ENCODE results near the gene C10orf88.

DNA sequence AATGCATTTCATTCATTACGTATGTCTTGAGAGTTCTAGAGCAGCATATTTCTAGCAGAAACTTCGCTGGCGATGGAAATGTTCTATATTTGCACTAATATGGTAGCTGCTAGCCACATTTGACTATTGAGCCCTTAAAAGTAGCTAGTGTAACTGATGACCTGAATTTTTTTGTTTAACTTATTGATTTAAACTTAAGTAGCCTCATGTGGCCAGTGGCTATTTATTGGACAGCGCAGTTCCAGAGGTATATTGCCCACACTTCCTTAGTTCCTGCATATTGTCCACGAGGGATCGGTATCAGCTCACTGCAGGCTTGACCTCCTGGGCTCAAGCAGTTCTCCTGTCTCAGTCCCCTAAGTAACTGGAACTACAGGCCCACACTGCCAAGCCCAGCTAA, 29.9 kb upstream of the C10orf88 start:
- TF ChIP-seq, protein P1, sequence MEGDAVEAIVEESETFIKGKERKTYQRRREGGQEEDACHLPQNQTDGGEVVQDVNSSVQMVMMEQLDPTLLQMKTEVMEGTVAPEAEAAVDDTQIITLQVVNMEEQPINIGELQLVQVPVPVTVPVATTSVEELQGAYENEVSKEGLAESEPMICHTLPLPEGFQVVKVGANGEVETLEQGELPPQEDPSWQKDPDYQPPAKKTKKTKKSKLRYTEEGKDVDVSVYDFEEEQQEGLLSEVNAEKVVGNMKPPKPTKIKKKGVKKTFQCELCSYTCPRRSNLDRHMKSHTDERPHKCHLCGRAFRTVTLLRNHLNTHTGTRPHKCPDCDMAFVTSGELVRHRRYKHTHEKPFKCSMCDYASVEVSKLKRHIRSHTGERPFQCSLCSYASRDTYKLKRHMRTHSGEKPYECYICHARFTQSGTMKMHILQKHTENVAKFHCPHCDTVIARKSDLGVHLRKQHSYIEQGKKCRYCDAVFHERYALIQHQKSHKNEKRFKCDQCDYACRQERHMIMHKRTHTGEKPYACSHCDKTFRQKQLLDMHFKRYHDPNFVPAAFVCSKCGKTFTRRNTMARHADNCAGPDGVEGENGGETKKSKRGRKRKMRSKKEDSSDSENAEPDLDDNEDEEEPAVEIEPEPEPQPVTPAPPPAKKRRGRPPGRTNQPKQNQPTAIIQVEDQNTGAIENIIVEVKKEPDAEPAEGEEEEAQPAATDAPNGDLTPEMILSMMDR (IDR thresholded peaks at IDR 0.05): no peak
- no peak for TF ChIP-seq POLR2A (IDR thresholded peaks at IDR 0.05)
